Measurements from ENCODE around the gene COQ6.

DNA sequence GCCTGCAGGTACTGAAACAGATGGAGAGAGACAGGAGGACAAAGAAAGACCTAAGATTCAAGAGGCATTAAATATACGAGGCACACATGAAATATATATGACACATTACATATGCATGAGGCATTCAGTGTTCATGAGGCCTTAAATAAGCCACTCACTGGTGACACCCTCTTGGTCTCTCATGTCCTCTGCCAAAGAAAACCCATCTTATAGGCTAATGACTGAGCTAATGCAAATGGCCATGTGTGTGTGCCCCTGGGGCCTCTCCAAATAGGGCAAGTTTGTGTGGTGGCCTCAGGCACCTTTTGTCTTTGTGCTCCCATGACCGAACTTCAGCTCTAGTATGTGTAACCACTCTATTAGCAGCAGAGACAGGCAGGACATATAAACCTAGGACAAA is 18.8 kb downstream of the COQ6 start:
- no peak for TF ChIP-seq EZH2 (IDR thresholded peaks at IDR 0.05; ENCODE audit: low read length)
- TF ChIP-seq, protein P1, sequence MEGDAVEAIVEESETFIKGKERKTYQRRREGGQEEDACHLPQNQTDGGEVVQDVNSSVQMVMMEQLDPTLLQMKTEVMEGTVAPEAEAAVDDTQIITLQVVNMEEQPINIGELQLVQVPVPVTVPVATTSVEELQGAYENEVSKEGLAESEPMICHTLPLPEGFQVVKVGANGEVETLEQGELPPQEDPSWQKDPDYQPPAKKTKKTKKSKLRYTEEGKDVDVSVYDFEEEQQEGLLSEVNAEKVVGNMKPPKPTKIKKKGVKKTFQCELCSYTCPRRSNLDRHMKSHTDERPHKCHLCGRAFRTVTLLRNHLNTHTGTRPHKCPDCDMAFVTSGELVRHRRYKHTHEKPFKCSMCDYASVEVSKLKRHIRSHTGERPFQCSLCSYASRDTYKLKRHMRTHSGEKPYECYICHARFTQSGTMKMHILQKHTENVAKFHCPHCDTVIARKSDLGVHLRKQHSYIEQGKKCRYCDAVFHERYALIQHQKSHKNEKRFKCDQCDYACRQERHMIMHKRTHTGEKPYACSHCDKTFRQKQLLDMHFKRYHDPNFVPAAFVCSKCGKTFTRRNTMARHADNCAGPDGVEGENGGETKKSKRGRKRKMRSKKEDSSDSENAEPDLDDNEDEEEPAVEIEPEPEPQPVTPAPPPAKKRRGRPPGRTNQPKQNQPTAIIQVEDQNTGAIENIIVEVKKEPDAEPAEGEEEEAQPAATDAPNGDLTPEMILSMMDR (optimal IDR thresholded peaks at IDR 0.05 in 1 of 3, IDR thresholded peaks at IDR 0.05 in 1 of 3, conservative IDR thresholded peaks at IDR 0.05 in 1 of 3; ENCODE audit: extremely low read depth in 1 of 3, insufficient read depth in 2 of 3, low read length in 3 of 3) = no peak

All from keratinocyte (primary cell).